Vagina (tissue), 2 donors: Measurements from ENCODE around the gene LIF.
"Not testable (repeated sequence)": the region's sequence is repeated elsewhere in the genome, so short reads cannot be mapped to it uniquely, and the experiment has no call there.

Source experiments
- POLR2A ChIP-seq, 2 donors: fragments of 450-650 bp; IDR thresholded peaks; one replicate each; pipeline ENCODE4 v1.6.1; 2017; ENCODE audit warnings: antibody characterized with exemption in 2 of 2, mild to moderate bottlenecking in 2 of 2, moderate library complexity in 2 of 2
- POLR2AphosphoS5 ChIP-seq, 2 donors: sonication (generic); formaldehyde crosslinking; IDR thresholded peaks; one replicate each; pipeline ENCODE4 v1.9.0; 2017; ENCODE audit warnings: antibody characterized with exemption in 2 of 2, mild to moderate bottlenecking in 2 of 2, low read depth in 1 of 2; ENCODE audit not compliant: insufficient read depth in 1 of 2
- TF ChIP-seq, protein P1 (sequence below), 3 experiments: fragments of 450-650 bp in 2 of 3; fragments of 200-600 bp in 1 of 3; sonication (generic) in 1 of 3; IDR thresholded peaks; one replicate each; pipeline ENCODE4 v1.5.1; 2017 to 2019; ENCODE audit warnings: antibody characterized with exemption in 3 of 3, mild to moderate bottlenecking in 2 of 3, moderate library complexity in 2 of 3

DNA sequence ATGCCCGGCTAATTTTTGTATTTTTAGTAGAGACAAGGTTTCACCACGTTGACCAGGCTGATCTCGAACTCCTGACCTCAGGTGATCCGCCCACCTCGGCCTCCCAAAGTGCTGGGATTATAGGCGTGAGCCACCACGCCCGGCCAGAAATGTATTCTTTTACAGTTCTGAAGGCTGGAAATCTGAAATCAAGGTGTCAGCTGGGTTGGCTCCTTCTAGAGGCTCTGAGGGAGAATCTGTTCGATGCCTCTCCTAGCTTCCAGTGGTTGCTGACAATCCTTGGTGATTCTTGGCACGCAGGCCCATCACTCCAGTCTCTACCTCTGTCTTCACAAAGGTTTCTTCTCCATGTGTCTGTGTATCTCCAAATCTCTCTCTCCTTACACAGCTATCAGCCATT is 45.7 kb downstream of the LIF start:
- TF ChIP-seq POLR2A (IDR thresholded peaks at IDR 0.05); POLR2AphosphoS5 (IDR thresholded peaks at IDR 0.05; ENCODE audit: insufficient read depth in 1 of 2, low read depth in 1 of 2): not testable (repeated sequence)
- TF ChIP-seq, protein P1, sequence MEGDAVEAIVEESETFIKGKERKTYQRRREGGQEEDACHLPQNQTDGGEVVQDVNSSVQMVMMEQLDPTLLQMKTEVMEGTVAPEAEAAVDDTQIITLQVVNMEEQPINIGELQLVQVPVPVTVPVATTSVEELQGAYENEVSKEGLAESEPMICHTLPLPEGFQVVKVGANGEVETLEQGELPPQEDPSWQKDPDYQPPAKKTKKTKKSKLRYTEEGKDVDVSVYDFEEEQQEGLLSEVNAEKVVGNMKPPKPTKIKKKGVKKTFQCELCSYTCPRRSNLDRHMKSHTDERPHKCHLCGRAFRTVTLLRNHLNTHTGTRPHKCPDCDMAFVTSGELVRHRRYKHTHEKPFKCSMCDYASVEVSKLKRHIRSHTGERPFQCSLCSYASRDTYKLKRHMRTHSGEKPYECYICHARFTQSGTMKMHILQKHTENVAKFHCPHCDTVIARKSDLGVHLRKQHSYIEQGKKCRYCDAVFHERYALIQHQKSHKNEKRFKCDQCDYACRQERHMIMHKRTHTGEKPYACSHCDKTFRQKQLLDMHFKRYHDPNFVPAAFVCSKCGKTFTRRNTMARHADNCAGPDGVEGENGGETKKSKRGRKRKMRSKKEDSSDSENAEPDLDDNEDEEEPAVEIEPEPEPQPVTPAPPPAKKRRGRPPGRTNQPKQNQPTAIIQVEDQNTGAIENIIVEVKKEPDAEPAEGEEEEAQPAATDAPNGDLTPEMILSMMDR (IDR thresholded peaks at IDR 0.05), result not testable (repeated sequence)
